DND-41 (cell line): ENCODE data around the gene CLDN11.

ENCODE experiments used
- ATAC-seq: fragments of 200-7000 bp; cut with Tn5 transposase; 3 replicates; pipeline ENCODE4 v1.9.1; 2021; ENCODE audit warnings: low read depth; ENCODE audit not compliant: insufficient read depth
- DNase-seq: peaks from one replicate; pipeline ENCODE4 v3.0.0-alpha.2; 2020
- H2AFZ ChIP-seq: 2 replicates; pipeline ENCODE4 v1.6.0; 2012; ENCODE audit warnings: low read depth, low read length
- H3K27ac ChIP-seq: 2 replicates; pipeline ENCODE4 v1.5.1; 2012; ENCODE audit warnings: low read length, inconsistent platforms
- H3K27me3 ChIP-seq: fragments of 200-600 bp; sonication (generic); 2 replicates; pipeline ENCODE4 v1.6.0; 2012; ENCODE audit warnings: low read length, mild to moderate bottlenecking, inconsistent platforms; ENCODE audit not compliant: insufficient read depth, poor library complexity
- H3K36me3 ChIP-seq: 2 replicates; pipeline ENCODE4 v1.5.1; 2012; ENCODE audit warnings: low read length, inconsistent platforms; ENCODE audit not compliant: insufficient read depth
- H3K4me1 ChIP-seq: 2 replicates; pipeline ENCODE4 v1.5.1; 2012; ENCODE audit warnings: mild to moderate bottlenecking, low read length; ENCODE audit not compliant: insufficient read depth
- H3K4me2 ChIP-seq: 2 replicates; pipeline ENCODE4 v1.6.0; 2012; ENCODE audit warnings: mild to moderate bottlenecking, moderate library complexity, low read length, inconsistent platforms; ENCODE audit not compliant: insufficient read depth
- H3K4me3 ChIP-seq, 2 experiments: fragments of 200-600 bp in 1 of 2; shearing (Covaris generic) in 1 of 2; 2 replicates each; pipeline ENCODE4 v1.5.1; 2012 to 2016; ENCODE audit warnings: inconsistent platforms in 2 of 2, low read length in 2 of 2, mild to moderate bottlenecking in 2 of 2, low read depth in 1 of 2, moderate library complexity in 1 of 2
- H3K79me2 ChIP-seq: 2 replicates; pipeline ENCODE4 v1.6.0; 2012; ENCODE audit warnings: low read length, inconsistent platforms; ENCODE audit not compliant: insufficient read depth
- H3K9ac ChIP-seq: 2 replicates; pipeline ENCODE4 v1.6.0; 2012; ENCODE audit warnings: low read depth, mild to moderate bottlenecking, inconsistent platforms, low read length, moderate library complexity
- H3K9me3 ChIP-seq: 2 replicates; pipeline ENCODE4 v1.5.1; 2012; ENCODE audit warnings: low read length, moderate library complexity, mild to moderate bottlenecking, inconsistent platforms; ENCODE audit not compliant: insufficient read depth, severe bottlenecking
- H4K20me1 ChIP-seq: 2 replicates; pipeline ENCODE4 v1.6.0; 2012; ENCODE audit warnings: low read length; ENCODE audit not compliant: insufficient read depth
- CTCF ChIP-seq: IDR thresholded peaks from 2 replicates; pipeline ENCODE4 v1.5.1; 2012; ENCODE audit warnings: borderline replicate concordance, low read length, moderate library complexity, mild to moderate bottlenecking; ENCODE audit not compliant: poor library complexity, severe bottlenecking; ENCODE audit errors: extremely low read depth
- EZH2 ChIP-seq: IDR thresholded peaks from 3 replicates; pipeline ENCODE4 v1.6.1; 2012; ENCODE audit warnings: borderline replicate concordance, low read depth, mild to moderate bottlenecking, moderate library complexity, low read length, inconsistent platforms; ENCODE audit not compliant: severe bottlenecking

CLDN11 gene

GRCh38 chr3:170420307-170420821, 1.7 kb downstream of the CLDN11 start:
- H3K9me3 ChIP-seq, result no peaks in the 10 kb centered on the region
- no peak for DNase-seq
- H3K4me2 ChIP-seq, result no peak overlapping the region
- ATAC-seq, result no peak
- no peak overlapping the region for H3K27ac ChIP-seq
- no peaks in the 10 kb centered on the region for H4K20me1 ChIP-seq
- no peak overlapping the region for H2AFZ ChIP-seq
- no peak overlapping the region for H3K9ac ChIP-seq
- no peak overlapping the region for H3K4me3 ChIP-seq
- H3K79me2 ChIP-seq, result no peaks in the 10 kb centered on the region
- H3K4me1 ChIP-seq, result peaks cover 4% of the 10 kb centered on the region
- H3K36me3 ChIP-seq, result no peaks in the 10 kb centered on the region
- TF ChIP-seq EZH2, result no peak
- TF ChIP-seq CTCF, result no peak
- no peaks in the 10 kb centered on the region for H3K27me3 ChIP-seq

- Histone ChIP-seq H2AFZ (no peak overlapping the region), H3K27me3 (no peaks in the 10 kb centered on the region), H3K27ac (no peak overlapping the region), H3K36me3 (no peaks in the 10 kb centered on the region), H3K4me1 (peaks cover 12% of the 10 kb centered on the region), H3K4me3 (no peak overlapping the region), H4K20me1 (no peaks in the 10 kb centered on the region), H3K9ac (no peak overlapping the region), H3K79me2 (no peaks in the 10 kb centered on the region), H3K4me2 (no peak overlapping the region), H3K9me3 (no peaks in the 10 kb centered on the region)
- ATAC-seq (no peak), DNase-seq (no peak)
- TF ChIP-seq EZH2 (no peak), CTCF (no peak)
Measured at GRCh38 chr3:170421111-170421641, 2.5 kb downstream of the CLDN11 start.

- TF ChIP-seq CTCF (no peak), EZH2 (no peak)
- H4K20me1 ChIP-seq, result no peaks in the 10 kb centered on the region
- no peak overlapping the region for H3K4me3 ChIP-seq
- H3K9ac ChIP-seq, result no peak overlapping the region
- no peaks in the 10 kb centered on the region for H3K79me2 ChIP-seq
- H3K4me2 ChIP-seq, result no peak overlapping the region
- no peaks in the 10 kb centered on the region for H3K27me3 ChIP-seq
- H2AFZ ChIP-seq, result no peak overlapping the region
- no peaks in the 10 kb centered on the region for H3K9me3 ChIP-seq
- ATAC-seq, result no peak
- H3K27ac ChIP-seq, result no peak overlapping the region
- H3K36me3 ChIP-seq, result no peaks in the 10 kb centered on the region
- no peak for DNase-seq
- peaks cover 16% of the 10 kb centered on the region for H3K4me1 ChIP-seq
Measured at GRCh38 chr3:170421758-170422157, 3.1 kb downstream of the CLDN11 start.

GRCh38 chr3:170423001-170423615, 4.4 kb downstream of the CLDN11 start:
- TF ChIP-seq CTCF, result no peak
- TF ChIP-seq EZH2, result no peak
- ATAC-seq, result no peak
- no peaks in the 10 kb centered on the region for H3K79me2 ChIP-seq
- H3K4me2 ChIP-seq, result no peak overlapping the region
- no peaks in the 10 kb centered on the region for H3K36me3 ChIP-seq
- H3K27ac ChIP-seq, result no peak overlapping the region
- DNase-seq, result no peak
- no peaks in the 10 kb centered on the region for H3K27me3 ChIP-seq
- no peak overlapping the region for H2AFZ ChIP-seq
- H3K9me3 ChIP-seq, result no peaks in the 10 kb centered on the region
- H3K4me1 ChIP-seq, result peaks cover 16% of the 10 kb centered on the region
- no peak overlapping the region for H3K4me3 ChIP-seq
- H3K9ac ChIP-seq, result no peak overlapping the region
- no peaks in the 10 kb centered on the region for H4K20me1 ChIP-seq
